ENCODE results near the gene RERE.
"Not testable (repeated sequence)": the region's sequence is repeated elsewhere in the genome, so short reads cannot be mapped to it uniquely, and the experiment has no call there.

The RERE gene

GRCh38 chr1:8509579-8509978 lies 307.9 kb downstream of the RERE start:
- no peak for DNase-seq

- DNase-seq, result no peak
Measured at GRCh38 chr1:8506995-8507615, 310.3 kb downstream of the RERE start.

- no peak for DNase-seq
Measured at GRCh38 chr1:8506456-8506855, 311.0 kb downstream of the RERE start.

- DNase-seq, result no peak
Measured at GRCh38 chr1:8503842-8504241, 313.6 kb downstream of the RERE start.

GRCh38 chr1:8502949-8503348 lies 314.5 kb downstream of the RERE start:
- DNase-seq, result not testable (repeated sequence)

- no peak for DNase-seq
Measured at GRCh38 chr1:8497210-8497819, 320.1 kb downstream of the RERE start.

- DNase-seq, result no peak
Measured at GRCh38 chr1:8496473-8496872, 321.0 kb downstream of the RERE start.

GRCh38 chr1:8495928-8496401 lies 321.5 kb downstream of the RERE start:
- DNase-seq, result no peak

GRCh38 chr1:8494681-8495080 lies 322.8 kb downstream of the RERE start:
- DNase-seq, result no peak

GRCh38 chr1:8493916-8494540 lies 323.4 kb downstream of the RERE start:
- no peak for DNase-seq

- DNase-seq, result no peak
Measured at GRCh38 chr1:8487249-8487648, 330.2 kb downstream of the RERE start.

- DNase-seq, result no peak
Measured at GRCh38 chr1:8486047-8486446, 331.4 kb downstream of the RERE start.

GRCh38 chr1:8483586-8483985 lies 333.9 kb downstream of the RERE start:
- no peak for DNase-seq

GRCh38 chr1:8482979-8483381 lies 334.5 kb downstream of the RERE start:
- DNase-seq, result no peak

- no peak for DNase-seq
Measured at GRCh38 chr1:8481650-8482380, 335.6 kb downstream of the RERE start.

GRCh38 chr1:8478566-8478965 lies 338.9 kb downstream of the RERE start:
- DNase-seq, result no peak

GRCh38 chr1:8477983-8478362 lies 339.5 kb downstream of the RERE start:
- no peak for DNase-seq

GRCh38 chr1:8477166-8477982 lies 340.1 kb downstream of the RERE start:
- DNase-seq, result no peak

- DNase-seq, result no peak
Measured at GRCh38 chr1:8476006-8476405, 341.4 kb downstream of the RERE start.

- DNase-seq, result no peak
Measured at GRCh38 chr1:8474369-8474768, 343.1 kb downstream of the RERE start.

GRCh38 chr1:8473891-8474300 lies 343.5 kb downstream of the RERE start:
- no peak for DNase-seq

GRCh38 chr1:8473121-8473875 lies 344.1 kb downstream of the RERE start:
- no peak for DNase-seq
